CD14-positive monocyte (primary cell): ENCODE results near the gene ZNRF4. TPM values are rescaled to one million over a fixed set of nuclear protein-coding genes. Genes with fewer than 3 reads are reported as not detected.

Experiments
- DNase-seq, 3 donors: peaks; one replicate each; pipeline ENCODE4 v3.0.0-alpha.2; 2011 to 2022
- H2AFZ ChIP-seq: 2 replicates; pipeline ENCODE4 v1.6.0; 2012; ENCODE audit warnings: mild to moderate bottlenecking, low read depth, low read length, inconsistent platforms; ENCODE audit not compliant: insufficient read depth, poor library complexity, severe bottlenecking
- H3K27ac ChIP-seq, 2 donors: 1 replicate in 1 of 2; 2 replicates in 1 of 2; pipeline ENCODE4 v1.5.1; 2012 to 2013; ENCODE audit warnings: low read length in 2 of 2, control low read depth in 1 of 2, inconsistent platforms in 1 of 2, low read depth in 1 of 2, mild to moderate bottlenecking in 1 of 2
- H3K27me3 ChIP-seq, 2 donors: one replicate each; pipeline versions ENCODE4 v1.6.0 to v1.6.1; 2011 to 2013; ENCODE audit warnings: low read length in 2 of 2; ENCODE audit not compliant: control insufficient read depth in 2 of 2, insufficient read depth in 2 of 2
- H3K36me3 ChIP-seq, 2 donors: replicated peaks in 1 of 2; 1 replicate in 1 of 2; 2 replicates in 1 of 2; pipeline versions ENCODE4 v1.5.1 to v1.6.1; 2012 to 2013; ENCODE audit warnings: low read length in 2 of 2, control low read depth in 1 of 2, inconsistent platforms in 1 of 2, mild to moderate bottlenecking in 1 of 2; ENCODE audit not compliant: insufficient read depth in 2 of 2, control insufficient read depth in 1 of 2
- H3K4me1 ChIP-seq, 2 donors: 1 replicate in 1 of 2; 2 replicates in 1 of 2; pipeline versions ENCODE4 v1.5.1 to v1.6.1; 2012 to 2013; ENCODE audit warnings: low read length in 2 of 2, control low read depth in 1 of 2, inconsistent platforms in 1 of 2, mild to moderate bottlenecking in 1 of 2, moderate library complexity in 1 of 2; ENCODE audit not compliant: insufficient read depth in 2 of 2, control insufficient read depth in 1 of 2
- H3K4me2 ChIP-seq: replicated peaks from 2 replicates; pipeline ENCODE3; 2012; ENCODE audit warnings: low read length, moderate library complexity, mild to moderate bottlenecking; ENCODE audit not compliant: poor library complexity, severe bottlenecking; ENCODE audit errors: extremely low read depth
- H3K4me3 ChIP-seq, 3 experiments: fragments of 200-600 bp in 1 of 3; sonication (generic) in 1 of 3; replicated peaks in 1 of 3; 1 replicate in 2 of 3; 2 replicates in 1 of 3; pipeline ENCODE4 v1.5.1; 2011 to 2013; ENCODE audit warnings: low read length in 3 of 3, mild to moderate bottlenecking in 3 of 3, control low read depth in 2 of 3, low read depth in 2 of 3, inconsistent platforms in 1 of 3, moderate library complexity in 1 of 3
- H3K79me2 ChIP-seq: 2 replicates; pipeline ENCODE4 v1.6.0; 2012; ENCODE audit warnings: mild to moderate bottlenecking, control low read depth, inconsistent platforms, low read length, moderate library complexity; ENCODE audit not compliant: insufficient read depth
- H3K9ac ChIP-seq: 2 replicates; pipeline ENCODE4 v1.6.0; 2017; ENCODE audit warnings: low read length, mild to moderate bottlenecking; ENCODE audit not compliant: insufficient read depth, poor library complexity, severe bottlenecking
- H3K9me3 ChIP-seq, 2 donors: replicated peaks in 1 of 2; 1 replicate in 1 of 2; 2 replicates in 1 of 2; pipeline versions ENCODE4 v1.5.1 to v1.6.1; 2012 to 2013; ENCODE audit warnings: low read length in 2 of 2, control low read depth in 1 of 2; ENCODE audit not compliant: control insufficient read depth in 1 of 2, insufficient read depth in 1 of 2
- H4K20me1 ChIP-seq: 2 replicates; pipeline ENCODE4 v1.6.0; 2012; ENCODE audit warnings: mild to moderate bottlenecking, low read length, control low read depth, moderate library complexity; ENCODE audit not compliant: insufficient read depth
- H3K27ac Mint-ChIP-seq, 7 donors: one replicate each; pipeline ENCODE4 v1.8.0; 2020; ENCODE audit warnings: mild to moderate bottlenecking in 7 of 7, mixed read lengths in 7 of 7, moderate library complexity in 6 of 7, inconsistent platforms in 2 of 7
- H3K27me3 Mint-ChIP-seq, 3 donors: one replicate each; pipeline ENCODE4 v1.8.0; 2021 to 2022; ENCODE audit warnings: low read depth in 3 of 3, mild to moderate bottlenecking in 3 of 3, mixed read lengths in 3 of 3, moderate library complexity in 3 of 3, inconsistent platforms in 1 of 3
- H3K36me3 Mint-ChIP-seq, 2 donors: one replicate each; pipeline ENCODE4 v1.8.0; 2020; ENCODE audit warnings: mixed read lengths in 2 of 2, inconsistent platforms in 1 of 2, mild to moderate bottlenecking in 1 of 2
- H3K4me1 Mint-ChIP-seq: one replicate; pipeline ENCODE4 v1.8.0; 2020; ENCODE audit warnings: mild to moderate bottlenecking, mixed read lengths
- H3K4me3 Mint-ChIP-seq, 2 donors: one replicate each; pipeline ENCODE4 v1.8.0; 2020; ENCODE audit warnings: mild to moderate bottlenecking in 2 of 2, mixed read lengths in 2 of 2, moderate library complexity in 1 of 2
- H3K9me3 Mint-ChIP-seq, 7 donors: one replicate each; pipeline ENCODE4 v1.8.0; 2020 to 2022; ENCODE audit warnings: mixed read lengths in 7 of 7, mild to moderate bottlenecking in 6 of 7, moderate library complexity in 6 of 7, inconsistent platforms in 2 of 7
- CTCF ChIP-seq: fragments of 200-600 bp; IDR thresholded peaks from one replicate; pipeline ENCODE4 v1.8.0; 2022; ENCODE audit warnings: antibody characterized with exemption, mild to moderate bottlenecking
- WGBS: methylation state at CpG from one replicate; pipeline ENCODE4 v1.1.5; 2013; ENCODE audit warnings: missing lambda C conversion rate; ENCODE audit not compliant: insufficient coverage; 5-methylcytosine and 5-hydroxymethylcytosine counted together
- intact Hi-C, 2 donors: fragments of 100-400 bp; cut with micrococcal nuclease; formaldehyde crosslinking; loops; one replicate each; pipeline versions ENCODE4 v1.15.0 to v1.15.1; 2023
- polyA plus RNA-seq, 3 donors: library from polyadenylated mRNA; depleted of rRNA in 1 of 3; unstranded in 2 of 3; stranded (reverse) in 1 of 3; fragments of 300-500 nt in 2 of 3; fragments of >200 nt in 1 of 3; fragmentation: Illumina TruSeq in 2 of 3; gene quantifications; 1 replicate in 2 of 3; 2 replicates in 1 of 3; pipeline ENCODE4 v1.2.3, GENCODE V29; 2012 to 2021

ZNRF4 gene
- polyA plus RNA-seq, 3 donors, result not detected

GRCh38 chr19:5503598-5503997 is 48.4 kb downstream of the ZNRF4 start:
- no peak overlapping the region for H3K4me2 ChIP-seq
- intact Hi-C loops, result no loop called here

GRCh38 chr19:5504114-5504513 is 48.9 kb downstream of the ZNRF4 start:
- H3K9ac ChIP-seq, result no peak overlapping the region
- no peaks in the 10 kb centered on the region for H3K36me3 ChIP-seq
- DNase-seq, result no peak
- H3K4me1 Mint-ChIP-seq, result no peaks in the 10 kb centered on the region
- H3K27ac ChIP-seq, result no peak overlapping the region
- no peak overlapping the region for H3K4me2 ChIP-seq
- peaks cover 35 to 46% of the 10 kb centered on the region in 2 donors for H3K9me3 ChIP-seq
- H3K27ac Mint-ChIP-seq, result no peak overlapping the region
- peaks cover 15 to 60% (median 52%) of the 10 kb centered on the region in 7 donors for H3K9me3 Mint-ChIP-seq
- H3K79me2 ChIP-seq, result no peaks in the 10 kb centered on the region
- H3K27me3 Mint-ChIP-seq, result peaks cover 14 to 17% (median 15%) of the 10 kb centered on the region in 3 donors
- no peaks in the 10 kb centered on the region for H3K36me3 Mint-ChIP-seq
- H3K27me3 ChIP-seq, result peaks cover 0 to 5% of the 10 kb centered on the region in 2 donors
- H3K4me3 ChIP-seq, result no peak overlapping the region
- 59% methylated on average over 2 of the region's 2 CpGs for WGBS
- H2AFZ ChIP-seq, result no peak overlapping the region
- no peaks in the 10 kb centered on the region for H4K20me1 ChIP-seq
- no peak for TF ChIP-seq CTCF
- intact Hi-C loops, result no loop called here
- H3K4me3 Mint-ChIP-seq, result no peak overlapping the region
- no peaks in the 10 kb centered on the region for H3K4me1 ChIP-seq

More at GRCh38 chr19:5503598-5503997, 48.4 kb downstream of the ZNRF4 start:
- Histone ChIP-seq H4K20me1 (no peaks in the 10 kb centered on the region), H3K27ac (no peak overlapping the region), H3K4me1 (no peaks in the 10 kb centered on the region), H3K4me3 (no peak overlapping the region), H3K27me3 (peaks cover 0 to 6% of the 10 kb centered on the region in 2 donors), H2AFZ (no peak overlapping the region), H3K36me3 (no peaks in the 10 kb centered on the region), H3K9me3 (peaks cover 35 to 46% of the 10 kb centered on the region in 2 donors), H3K79me2 (no peaks in the 10 kb centered on the region), H3K9ac (no peak overlapping the region)
- peaks cover 15 to 63% (median 52%) of the 10 kb centered on the region in 7 donors for H3K9me3 Mint-ChIP-seq
- no peak for TF ChIP-seq CTCF
- H3K27me3 Mint-ChIP-seq, result peaks cover 14 to 19% (median 18%) of the 10 kb centered on the region in 3 donors
- peak overlapping the region in 1 of 7 donors; percentile 2 for H3K27ac Mint-ChIP-seq
- WGBS, result no CpG with 5 or more reads among the region's 1 CpG
- no peak overlapping the region for H3K4me3 Mint-ChIP-seq
- no peaks in the 10 kb centered on the region for H3K4me1 Mint-ChIP-seq
- H3K36me3 Mint-ChIP-seq, result no peaks in the 10 kb centered on the region
- no peak for DNase-seq

Other genes starting within 250 kb of the ZNRF4 start
- gene PTPRS, start 114.6 kb upstream of the ZNRF4 start, polyA plus RNA-seq, result under 1 TPM in 1 of 3 donors, not detected in 2; 0.03 TPM
- gene TINCR, start 112.5 kb downstream of the ZNRF4 start, polyA plus RNA-seq, result under 1 TPM in 1 of 3 donors, not detected in 2; 0.11 TPM
- gene SAFB2, start 167.4 kb downstream of the ZNRF4 start, polyA plus RNA-seq, result 10 to 100 TPM in 2 of 3 donors, 1 to 10 TPM in 1; 7.5 to 53.4 (median 14.7) TPM
- gene SAFB, start 167.7 kb downstream of the ZNRF4 start, polyA plus RNA-seq, result 10 to 100 TPM; 12.2 to 76.6 (median 23.1) TPM
- 10 to 100 TPM; 22.5 to 82.7 (median 78.6) TPM for gene MICOS13, start 225.1 kb downstream of the ZNRF4 start, polyA plus RNA-seq
- gene HSD11B1L, start 225.6 kb downstream of the ZNRF4 start, polyA plus RNA-seq, result 1 to 10 TPM; 1.9 to 2.5 (median 2.4) TPM
- gene RPL36, start 234.9 kb downstream of the ZNRF4 start, polyA plus RNA-seq, result 100 to 1,000 TPM; 336 to 708 (median 627) TPM